Measurements from ENCODE around the gene UGP2. TPM values are rescaled to one million over a fixed set of nuclear protein-coding genes. Genes with fewer than 3 reads are reported as not detected.

Gene UGP2
- total and polyA plus RNA-seq, 2 donors (not counting 3 experiments of a cell fraction or from before 2014, with no cell fraction given), result 14.2 to 57.7 TPM

DNA sequence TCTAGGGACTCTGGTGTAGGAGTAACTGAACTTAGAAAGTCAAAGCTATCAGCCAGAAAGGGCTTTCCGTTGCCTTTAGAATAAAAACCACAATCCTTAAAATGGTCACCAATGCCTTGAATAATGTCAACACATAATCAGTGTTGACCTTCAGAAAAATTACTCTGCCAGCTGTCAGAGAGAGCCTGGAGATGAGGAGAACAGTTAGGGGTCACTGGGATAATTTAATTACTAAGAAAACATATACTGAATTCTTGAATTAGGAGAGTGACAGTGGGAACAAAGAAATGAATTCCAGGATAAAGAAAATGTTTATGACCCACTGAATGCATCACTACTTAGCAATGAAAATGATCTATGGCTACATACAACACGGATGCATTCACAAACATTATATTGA lies 23.4 kb upstream of the UGP2 start:
- intact Hi-C loops (cut with micrococcal nuclease), result no loop called here
- CTCF ChIA-PET, result no interaction called here

More for the DNA sequence above, 23.4 kb upstream of the UGP2 start:
- Histone ChIP-seq H3K4me1 (ENCODE audit: control insufficient read depth, extremely low read depth, insufficient read depth, low read length) (peaks cover 3% of the 10 kb centered on the region), H3K27me3 (ENCODE audit: control insufficient read depth in 2 of 2, insufficient read depth in 2 of 2, low read length in 2 of 2) (no peaks in the 10 kb centered on the region), H3K4me2 (ENCODE audit: insufficient read depth, low read length) (no peak overlapping the region), H3K4me3 (replicated peaks in 1 of 3; ENCODE audit: insufficient read depth in 1 of 3, low read depth in 1 of 3, low read length in 3 of 3) (no peak overlapping the region), H4K20me1 (replicated peaks; ENCODE audit: control insufficient read depth, extremely low read depth, insufficient read depth, low read length) (no peaks in the 10 kb centered on the region), H3K27ac (ENCODE audit: insufficient read depth, low read depth, low read length) (no peak overlapping the region), H2AFZ (ENCODE audit: low read depth, low read length) (no peak overlapping the region), H3K36me3 (ENCODE audit: control insufficient read depth in 2 of 2, extremely low read depth in 1 of 2, insufficient read depth in 2 of 2, low read length in 2 of 2) (no peaks in the 10 kb centered on the region), H3K79me2 (ENCODE audit: control insufficient read depth, insufficient read depth, low read length) (no peaks in the 10 kb centered on the region), H3K9ac (replicated peaks; ENCODE audit: extremely low read depth, insufficient read depth, low read length) (no peak overlapping the region), H3K9me1 (replicated peaks; ENCODE audit: control insufficient read depth, extremely low read depth, insufficient read depth, low read length) (no peaks in the 10 kb centered on the region), H3K9me3 (replicated peaks; ENCODE audit: control insufficient read depth, insufficient read depth, low read length) (no peaks in the 10 kb centered on the region)
- POLR2A ChIA-PET, result no interaction called here
- dilution Hi-C loops (cut with MboI; ENCODE audit: extremely low pct_ligation_motif_present, low sequenced_read_pairs), result no loop called here
- DNase-seq (ENCODE audit: low read depth, low spot score) (no peak), FAIRE-seq (no peak)
- TF ChIP-seq EZH2 (IDR thresholded peaks at IDR 0.05; ENCODE audit: borderline replicate concordance, low read depth, low read length, severe bottlenecking), result no peak
- TF ChIP-seq, protein P1, sequence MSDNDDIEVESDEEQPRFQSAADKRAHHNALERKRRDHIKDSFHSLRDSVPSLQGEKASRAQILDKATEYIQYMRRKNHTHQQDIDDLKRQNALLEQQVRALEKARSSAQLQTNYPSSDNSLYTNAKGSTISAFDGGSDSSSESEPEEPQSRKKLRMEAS (IDR thresholded peaks at IDR 0.05; ENCODE audit: insufficient read depth, insufficient read length), result no peak
- TF ChIP-seq, protein P2, sequence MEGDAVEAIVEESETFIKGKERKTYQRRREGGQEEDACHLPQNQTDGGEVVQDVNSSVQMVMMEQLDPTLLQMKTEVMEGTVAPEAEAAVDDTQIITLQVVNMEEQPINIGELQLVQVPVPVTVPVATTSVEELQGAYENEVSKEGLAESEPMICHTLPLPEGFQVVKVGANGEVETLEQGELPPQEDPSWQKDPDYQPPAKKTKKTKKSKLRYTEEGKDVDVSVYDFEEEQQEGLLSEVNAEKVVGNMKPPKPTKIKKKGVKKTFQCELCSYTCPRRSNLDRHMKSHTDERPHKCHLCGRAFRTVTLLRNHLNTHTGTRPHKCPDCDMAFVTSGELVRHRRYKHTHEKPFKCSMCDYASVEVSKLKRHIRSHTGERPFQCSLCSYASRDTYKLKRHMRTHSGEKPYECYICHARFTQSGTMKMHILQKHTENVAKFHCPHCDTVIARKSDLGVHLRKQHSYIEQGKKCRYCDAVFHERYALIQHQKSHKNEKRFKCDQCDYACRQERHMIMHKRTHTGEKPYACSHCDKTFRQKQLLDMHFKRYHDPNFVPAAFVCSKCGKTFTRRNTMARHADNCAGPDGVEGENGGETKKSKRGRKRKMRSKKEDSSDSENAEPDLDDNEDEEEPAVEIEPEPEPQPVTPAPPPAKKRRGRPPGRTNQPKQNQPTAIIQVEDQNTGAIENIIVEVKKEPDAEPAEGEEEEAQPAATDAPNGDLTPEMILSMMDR (IDR thresholded peaks at IDR 0.05; ENCODE audit: extremely low read depth in 1 of 2, insufficient read depth in 1 of 2, low read depth in 1 of 2, low read length in 2 of 2), result no peak
- TF ChIP-seq POLR2A (IDR thresholded peaks at IDR 0.05; ENCODE audit: low read depth, low read length), result no peak
- TF ChIP-seq JUN (IDR thresholded peaks at IDR 0.05; ENCODE audit: borderline replicate concordance, insufficient read depth, insufficient read length, low read depth), result no peak
- no peak for TF ChIP-seq POLR2AphosphoS5 (IDR thresholded peaks at IDR 0.05; ENCODE audit: insufficient read depth, low read depth, low read length)
- no peak for TF ChIP-seq MYC (IDR thresholded peaks at IDR 0.05; ENCODE audit: low read depth, low read length)
- no peak for TF ChIP-seq FOS (IDR thresholded peaks at IDR 0.05; ENCODE audit: borderline replicate concordance, insufficient read depth, low read length)
- no peak for TF ChIP-seq GATA2 (IDR thresholded peaks at IDR 0.05; ENCODE audit: insufficient read depth, insufficient read length, low read depth, low read length)
- BruUV-seq (replicated peaks), result no TSS peak
